HCT116 (cell line): ENCODE measurements around the gene OLFML3. TPM values are rescaled to one million over a fixed set of nuclear protein-coding genes. Genes with fewer than 3 reads are reported as not detected.

ENCODE experiments used
- ATAC-seq: fragments of 200-7000 bp; cut with Tn5 transposase; 2 replicates; pipeline ENCODE4 v1.9.1; 2020; ENCODE audit warnings: mild to moderate bottlenecking, moderate library complexity
- BruUV-seq: library from RNA; stranded (reverse); fragments of 400-500 nt; replicated peaks from 2 replicates; lab custom pipeline; 2021; lab: Mats Ljungman, UMichigan
- CTCF ChIA-PET: fragments of 300-600 bp; sonication (Branson Sonifier 250); formaldehyde crosslinking; loops from one replicate; lab custom pipeline; 2021; ENCODE audit warnings: antibody characterized with exemption; lab: Charles Lee
- POLR2A ChIA-PET: fragments of 300-600, 350-600 bp; sonication (Branson Sonifier 250); formaldehyde crosslinking; loops from one replicate; lab custom pipeline; 2021; ENCODE audit warnings: antibody characterized with exemption; lab: Charles Lee
- RAD21 ChIA-PET, 2 experiments: fragments of 300-600 bp; sonication (Branson Sonifier 250); formaldehyde crosslinking; loops; one replicate each; lab custom pipeline; 2023; ENCODE audit warnings: low total read pairs in 2 of 2; ENCODE audit not compliant: uncharacterized antibody in 2 of 2, unreplicated experiment in 2 of 2, low non-redundant PET in 1 of 2; lab: Charles Lee
- DNase-seq: peaks from one replicate; pipeline ENCODE4 v3.0.0-alpha.2; 2010; ENCODE audit warnings: low read depth, low spot score
- H2AFZ ChIP-seq: fragments of 200-600 bp; shearing (Covaris generic), sonication (generic); 2 replicates; pipeline ENCODE4 v1.6.1; 2017; ENCODE audit warnings: low read depth, mixed run types, mixed read lengths, antibody characterized with exemption, low read length; ENCODE audit not compliant: poor library complexity, severe bottlenecking
- H3K27ac ChIP-seq: 2 replicates; pipeline ENCODE4 v1.5.1; 2012; ENCODE audit warnings: low read depth, low read length
- H3K27me3 ChIP-seq: fragments of 200-600 bp; sonication (generic); 2 replicates; pipeline ENCODE4 v1.6.1; 2016; ENCODE audit warnings: mixed run types, low read length, mixed read lengths; ENCODE audit not compliant: insufficient read depth
- H3K36me3 ChIP-seq, 2 experiments: fragments of 200-500 bp in 1 of 2; fragments of 200-600 bp in 1 of 2; sonication (Bioruptor generic) in 1 of 2; sonication (generic) in 1 of 2; 2 replicates each; pipeline versions ENCODE4 v1.5.1 to v1.6.1; 2014 to 2016; ENCODE audit warnings: low read length in 2 of 2, inconsistent platforms in 1 of 2, mixed read lengths in 1 of 2, mixed run types in 1 of 2; ENCODE audit not compliant: insufficient read depth in 2 of 2, control insufficient read depth in 1 of 2
- H3K4me1 ChIP-seq, 2 experiments: fragments of 200-600 bp in 1 of 2; sonication (generic) in 1 of 2; 2 replicates each; pipeline versions ENCODE4 v1.5.1 to v1.6.1; 2012 to 2017; ENCODE audit warnings: low read length in 2 of 2, inconsistent platforms in 1 of 2, mild to moderate bottlenecking in 1 of 2, mixed read lengths in 1 of 2, mixed run types in 1 of 2, moderate library complexity in 1 of 2; ENCODE audit not compliant: insufficient read depth in 2 of 2, control insufficient read depth in 1 of 2
- H3K4me2 ChIP-seq: fragments of 200-600 bp; sonication (generic); 2 replicates; pipeline ENCODE4 v1.6.1; 2017; ENCODE audit warnings: mixed run types, low read length, mixed read lengths
- H3K4me3 ChIP-seq, 2 experiments: fragments of 200-600 bp in 1 of 2; sonication (generic) in 1 of 2; replicated peaks in 1 of 2; 2 replicates each; pipeline ENCODE4 v1.5.1; 2011 to 2016; ENCODE audit warnings: low read length in 2 of 2, control low read depth in 1 of 2, low read depth in 1 of 2, mild to moderate bottlenecking in 1 of 2, mixed read lengths in 1 of 2, mixed run types in 1 of 2
- H3K79me2 ChIP-seq: fragments of 200-600 bp; sonication (generic); 2 replicates; pipeline ENCODE4 v1.6.1; 2017; ENCODE audit warnings: mild to moderate bottlenecking, mixed run types, low read length, moderate library complexity, mixed read lengths; ENCODE audit not compliant: insufficient read depth
- H3K9ac ChIP-seq: fragments of 200-600 bp; sonication (generic); 2 replicates; pipeline ENCODE4 v1.6.1; 2016; ENCODE audit warnings: low read length, mixed read lengths
- H3K9me2 ChIP-seq: fragments of 200-600 bp; sonication (generic), shearing (Covaris generic); 2 replicates; pipeline ENCODE4 v1.6.1; 2017; ENCODE audit warnings: mixed run types, mild to moderate bottlenecking, moderate library complexity; ENCODE audit not compliant: insufficient read depth
- H3K9me3 ChIP-seq, 2 experiments: fragments of 200-500 bp in 1 of 2; fragments of 200-600 bp in 1 of 2; sonication (Bioruptor generic) in 1 of 2; sonication (generic) in 1 of 2; 2 replicates each; pipeline ENCODE4 v1.6.1; 2014 to 2017; ENCODE audit warnings: low read length in 2 of 2, mixed read lengths in 2 of 2, inconsistent platforms in 1 of 2, low read depth in 1 of 2, mild to moderate bottlenecking in 1 of 2, mixed run types in 1 of 2, moderate library complexity in 1 of 2; ENCODE audit not compliant: control insufficient read depth in 1 of 2, insufficient read depth in 1 of 2
- H4K20me1 ChIP-seq: fragments of 200-600 bp; sonication (generic), shearing (Covaris generic); 2 replicates; pipeline ENCODE4 v1.6.1; 2017; ENCODE audit warnings: mixed run types, mild to moderate bottlenecking, moderate library complexity; ENCODE audit not compliant: insufficient read depth
- ATF3 ChIP-seq: IDR thresholded peaks from 2 replicates; pipeline ENCODE4 v1.6.1; 2012
- CBX3 ChIP-seq: IDR thresholded peaks from 2 replicates; pipeline ENCODE4 v1.6.1; 2012; ENCODE audit warnings: low read depth
- CEBPB ChIP-seq: IDR thresholded peaks from 2 replicates; pipeline ENCODE4 v1.6.1; 2012; ENCODE audit warnings: low read depth
- CTCF ChIP-seq, 3 experiments: fragments of 200-600 bp in 1 of 3; sonication (generic) in 1 of 3; IDR thresholded peaks in 2 of 3; conservative IDR thresholded peaks in 1 of 3; 2 replicates each; pipeline ENCODE4 v1.5.1; 2012 to 2017; ENCODE audit warnings: low read depth in 2 of 3, low read length in 2 of 3, antibody characterized with exemption in 1 of 3, borderline replicate concordance in 1 of 3, control low read depth in 1 of 3, mild to moderate bottlenecking in 1 of 3, mixed read lengths in 1 of 3, mixed run types in 1 of 3, moderate library complexity in 1 of 3; ENCODE audit not compliant: insufficient read depth in 1 of 3
- EGR1 ChIP-seq: IDR thresholded peaks from 2 replicates; pipeline ENCODE4 v1.6.1; 2012; ENCODE audit warnings: low read depth
- EZH2 ChIP-seq: fragments of 200-600 bp; sonication (generic); IDR thresholded peaks from 2 replicates; pipeline ENCODE4 v1.6.1; 2017; ENCODE audit warnings: antibody characterized with exemption, mixed run types
- JUND ChIP-seq: IDR thresholded peaks from 2 replicates; pipeline ENCODE4 v1.6.1; 2012
- MAX ChIP-seq: IDR thresholded peaks from 2 replicates; pipeline ENCODE4 v1.6.1; 2012
- POLR2A ChIP-seq: IDR thresholded peaks from 2 replicates; pipeline ENCODE4 v1.7.0; 2011; ENCODE audit warnings: borderline replicate concordance; ENCODE audit not compliant: insufficient read depth, insufficient read length; ENCODE audit errors: extremely low read depth
- RAD21 ChIP-seq: IDR thresholded peaks from 2 replicates; pipeline ENCODE4 v1.6.1; 2012; ENCODE audit warnings: low read depth, mild to moderate bottlenecking
- SP1 ChIP-seq: IDR thresholded peaks from 2 replicates; pipeline ENCODE4 v1.6.1; 2012; ENCODE audit warnings: low read depth
- SRF ChIP-seq: IDR thresholded peaks from 2 replicates; pipeline ENCODE4 v1.6.1; 2012; ENCODE audit warnings: low read depth
- TCF7L2 ChIP-seq: IDR thresholded peaks from 2 replicates; pipeline ENCODE4 v1.7.0; 2011; ENCODE audit warnings: borderline replicate concordance, inconsistent platforms; ENCODE audit not compliant: insufficient read depth, insufficient read length; ENCODE audit errors: extremely low read depth
- intact Hi-C: fragments of 100-400 bp; cut with micrococcal nuclease; formaldehyde crosslinking; loops from 2 replicates; pipeline ENCODE4 v1.10.0; 2022
- total RNA-seq: library from RNA; stranded (reverse); gene quantifications from one replicate; pipeline ENCODE4 v1.2.1, GENCODE V29; 2021; ENCODE audit not compliant: unreplicated experiment

The OLFML3 gene
- total RNA-seq, 1 experiment from 2014 or later: 0.25 TPM

GRCh38 chr1:114025609-114026401 lies 46.5 kb downstream of the OLFML3 start:
- no peaks in the 10 kb centered on the region for H3K9me3 ChIP-seq

GRCh38 chr1:114026797-114027196 lies 47.5 kb downstream of the OLFML3 start:
- no peak overlapping the region for H3K4me2 ChIP-seq
- no peaks in the 10 kb centered on the region for H4K20me1 ChIP-seq
- H3K36me3 ChIP-seq: no peaks in the 10 kb centered on the region
- no TSS peak for BruUV-seq
- H3K9me3 ChIP-seq: no peaks in the 10 kb centered on the region
- ATAC-seq (no peak), DNase-seq (no peak)
- H3K4me3 ChIP-seq: no peak overlapping the region
- no peak overlapping the region for H2AFZ ChIP-seq
- ChIA-PET POLR2A (no interaction called here), CTCF (no interaction called here), RAD21 (no interaction called here)
- H3K4me1 ChIP-seq: no peaks in the 10 kb centered on the region
- no peaks in the 10 kb centered on the region for H3K79me2 ChIP-seq
- no peak overlapping the region for H3K9ac ChIP-seq
- intact Hi-C loops: no loop called here
- no peaks in the 10 kb centered on the region for H3K9me2 ChIP-seq
- H3K27me3 ChIP-seq: no peaks in the 10 kb centered on the region
- H3K27ac ChIP-seq: no peak overlapping the region
- TF ChIP-seq MAX (no peak), CEBPB (no peak), POLR2A (no peak), CTCF (IDR thresholded peaks at IDR 0.05 in 2 of 3, conservative IDR thresholded peaks at IDR 0.05 in 1 of 3; ENCODE audit: borderline replicate concordance in 1 of 3, insufficient read depth in 1 of 3, low read depth in 2 of 3, low read length in 2 of 3) (no peak), RAD21 (no peak), JUND (no peak), ATF3 (no peak), TCF7L2 (no peak), EGR1 (no peak), EZH2 (no peak), CBX3 (no peak), SRF (no peak)

More at GRCh38 chr1:114025609-114026401, 46.5 kb downstream of the OLFML3 start:
- H3K27me3 ChIP-seq: no peaks in the 10 kb centered on the region
- no peak overlapping the region for H3K4me2 ChIP-seq
- no peaks in the 10 kb centered on the region for H3K4me1 ChIP-seq
- no peak overlapping the region for H3K4me3 ChIP-seq
- no peak overlapping the region for H3K9ac ChIP-seq
- ATAC-seq: no peak
- BruUV-seq: no TSS peak
- ChIA-PET CTCF (no interaction called here), RAD21 (no interaction called here), POLR2A (no interaction called here)
- H3K9me2 ChIP-seq: no peaks in the 10 kb centered on the region
- no peak overlapping the region for H2AFZ ChIP-seq
- H4K20me1 ChIP-seq: no peaks in the 10 kb centered on the region
- no peak for DNase-seq
- no peaks in the 10 kb centered on the region for H3K79me2 ChIP-seq
- no peak overlapping the region for H3K27ac ChIP-seq
- intact Hi-C loops: no loop called here
- TF ChIP-seq SP1 (no peak), CTCF (IDR thresholded peaks at IDR 0.05 in 2 of 3, conservative IDR thresholded peaks at IDR 0.05 in 1 of 3; ENCODE audit: borderline replicate concordance in 1 of 3, insufficient read depth in 1 of 3, low read depth in 2 of 3, low read length in 2 of 3) (no peak)
- H3K36me3 ChIP-seq: no peaks in the 10 kb centered on the region
